CD4-positive, alpha-beta T cell treated with Interleukin-17A for 4 hours (primary cell): Measurements from ENCODE around the gene THSD4.

ENCODE experiments used
- DNase-seq: peaks from one replicate; pipeline ENCODE4 v3.0.0-alpha.2; 2020; ENCODE audit warnings: mixed read lengths

Gene THSD4

DNA sequence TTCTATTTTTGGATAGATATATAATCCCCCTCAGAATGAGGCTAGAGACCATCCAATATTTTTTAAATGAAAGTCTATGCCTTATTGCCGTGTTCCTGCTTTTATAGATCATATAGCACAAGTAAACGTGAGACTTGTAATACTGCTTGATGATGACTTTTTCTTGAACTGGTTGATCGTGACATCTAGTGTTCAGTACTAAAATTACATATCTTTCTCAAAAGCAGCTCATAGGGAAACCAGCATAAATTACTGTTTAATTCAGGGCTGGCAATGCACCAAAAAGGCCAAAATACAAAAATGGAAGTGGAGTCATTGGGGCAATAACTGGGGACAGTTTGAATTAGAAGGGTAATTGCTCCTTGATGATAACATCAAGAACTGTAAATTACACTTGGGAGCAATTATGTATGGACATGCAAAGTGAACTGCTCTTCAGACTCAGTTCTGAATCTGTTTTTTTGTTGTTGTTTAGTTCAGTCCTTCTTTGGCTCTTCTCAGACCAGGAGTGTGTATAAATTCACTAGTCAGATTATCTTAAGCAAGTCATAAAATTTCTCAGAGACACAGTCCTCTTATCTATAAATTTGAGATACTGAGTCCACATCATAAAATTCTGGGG, 325.3 kb downstream of the THSD4 start:
- DNase-seq = no peak

DNA sequence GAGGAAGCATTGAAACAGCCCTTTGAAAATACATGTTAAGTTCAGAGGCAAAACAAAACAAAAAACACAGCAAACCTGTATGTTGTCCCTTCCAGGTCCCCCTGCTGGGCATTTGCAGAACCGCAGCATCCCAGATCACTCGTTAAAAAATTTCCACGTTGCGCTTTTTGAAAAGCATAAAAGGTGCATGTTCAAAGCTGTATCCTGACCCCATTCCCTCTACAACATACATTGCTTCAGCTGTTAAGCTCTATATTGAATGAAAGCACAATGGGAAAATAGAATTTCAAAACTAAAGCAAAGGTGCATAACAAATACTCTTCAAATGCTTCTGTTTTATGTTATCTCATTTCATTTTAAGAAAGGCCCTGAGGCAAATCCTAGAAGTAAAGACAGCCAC, 328.3 kb downstream of the THSD4 start:
- peak; percentile 29 for DNase-seq

DNA sequence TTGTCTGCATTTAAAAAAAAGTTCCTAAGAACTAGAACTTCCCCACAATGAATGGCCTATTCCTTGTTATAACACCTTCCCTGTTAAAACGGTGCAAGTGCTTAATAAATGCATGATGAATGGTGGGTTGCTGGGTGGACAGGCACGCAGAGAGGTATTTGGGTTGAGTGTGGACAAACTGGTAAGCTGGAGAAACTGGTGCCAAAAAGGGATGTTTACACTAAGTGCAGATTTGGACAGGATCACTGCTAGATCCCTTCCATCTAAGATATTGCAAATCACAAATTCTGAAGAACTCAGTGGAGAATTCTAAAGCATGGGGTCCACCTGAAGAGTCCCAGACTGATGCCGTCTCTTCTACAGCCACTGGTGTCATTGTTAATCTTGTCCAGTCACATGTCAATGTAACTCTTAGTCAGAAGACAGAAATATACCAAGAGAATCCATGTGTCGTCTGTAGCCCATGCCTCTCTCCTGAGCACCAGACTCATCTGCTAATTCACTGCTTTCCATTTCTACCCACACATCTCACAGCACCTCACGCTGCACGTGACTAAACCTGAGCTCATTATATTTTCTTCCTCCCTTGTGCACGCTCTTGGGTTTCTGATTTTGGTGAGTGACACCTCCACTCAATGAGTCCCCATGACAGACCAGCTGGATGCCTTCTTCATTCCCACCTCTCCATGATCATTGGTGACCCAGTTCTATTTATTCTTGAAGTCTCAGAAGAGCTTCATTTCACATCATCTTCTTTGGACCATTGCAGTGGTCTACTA, 328.9 kb downstream of the THSD4 start:
- no peak for DNase-seq

DNA sequence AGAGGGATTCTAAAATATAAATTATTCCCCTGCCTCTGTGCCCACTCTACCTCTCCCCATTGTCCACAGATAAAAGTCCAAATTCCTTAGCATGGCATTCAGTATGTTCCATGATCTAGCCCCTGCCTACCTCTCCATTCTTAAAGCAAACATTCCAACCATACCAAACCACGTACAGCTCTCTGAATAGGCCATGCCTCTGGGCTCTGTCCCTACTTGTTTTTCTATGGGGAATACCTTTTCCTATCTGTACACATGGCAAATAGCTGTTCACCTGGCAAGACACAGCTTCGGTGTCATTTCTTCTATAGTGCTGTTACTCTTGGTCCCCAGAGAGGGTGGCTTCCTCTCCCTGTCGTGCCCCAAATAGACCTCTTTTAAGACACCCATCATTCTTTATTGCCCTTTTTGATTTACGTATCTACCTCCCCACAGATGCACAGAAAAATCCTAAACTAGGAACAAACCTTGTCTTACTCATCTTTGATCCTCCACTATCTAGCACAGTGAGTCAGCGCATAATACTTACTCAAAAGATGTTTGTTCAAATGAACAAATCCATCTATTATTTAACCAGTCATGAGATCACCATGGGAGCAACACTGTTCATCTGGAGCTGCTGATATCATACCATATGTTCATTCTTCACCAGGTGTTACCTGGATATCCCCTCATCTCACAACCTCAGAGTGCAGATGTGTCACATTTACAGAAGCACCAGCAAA, 329.8 kb downstream of the THSD4 start:
- DNase-seq = no peak

DNA sequence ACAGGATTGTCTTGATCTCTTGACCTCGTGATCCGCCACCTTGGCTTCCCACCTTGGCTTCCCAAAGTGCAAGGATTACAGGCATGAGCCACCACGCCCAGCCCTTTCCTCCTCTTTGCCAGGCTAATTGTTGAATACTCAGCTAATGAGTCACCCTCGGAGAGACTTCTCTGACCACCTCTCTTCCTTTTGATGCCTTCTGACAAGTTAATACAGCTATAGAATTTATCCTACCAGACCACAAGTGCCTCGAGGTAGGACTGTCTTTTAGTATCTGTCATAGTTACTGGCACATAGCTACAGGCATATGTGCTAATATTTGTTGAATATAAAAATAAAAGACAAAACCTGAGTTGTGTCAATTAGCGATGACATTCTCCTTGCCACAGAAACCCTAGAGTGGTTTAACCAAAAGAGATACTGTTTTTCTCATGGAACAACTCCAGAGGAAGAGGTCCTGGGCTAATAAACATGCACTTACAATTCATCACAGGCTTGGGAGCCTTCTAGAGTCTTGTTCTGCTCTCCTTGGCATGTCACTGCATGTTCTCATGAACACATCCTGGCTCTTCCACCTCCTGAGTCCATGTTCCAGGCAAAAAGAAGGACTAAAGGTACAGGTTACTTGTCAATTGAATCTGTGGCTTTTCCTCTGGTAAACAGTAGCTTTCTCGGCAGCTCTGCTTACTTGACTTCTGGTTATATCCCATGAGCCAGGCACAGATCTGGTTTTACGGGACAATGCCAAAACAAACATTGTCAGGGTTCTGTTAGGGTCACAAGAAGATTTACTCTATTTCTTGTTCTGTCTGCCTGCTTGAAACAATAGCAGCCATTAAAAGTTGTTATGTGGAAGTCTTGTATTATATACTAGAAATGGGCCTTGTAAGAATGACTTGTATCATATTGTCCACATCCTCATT, 332.3 kb downstream of the THSD4 start:
- DNase-seq = no peak

DNA sequence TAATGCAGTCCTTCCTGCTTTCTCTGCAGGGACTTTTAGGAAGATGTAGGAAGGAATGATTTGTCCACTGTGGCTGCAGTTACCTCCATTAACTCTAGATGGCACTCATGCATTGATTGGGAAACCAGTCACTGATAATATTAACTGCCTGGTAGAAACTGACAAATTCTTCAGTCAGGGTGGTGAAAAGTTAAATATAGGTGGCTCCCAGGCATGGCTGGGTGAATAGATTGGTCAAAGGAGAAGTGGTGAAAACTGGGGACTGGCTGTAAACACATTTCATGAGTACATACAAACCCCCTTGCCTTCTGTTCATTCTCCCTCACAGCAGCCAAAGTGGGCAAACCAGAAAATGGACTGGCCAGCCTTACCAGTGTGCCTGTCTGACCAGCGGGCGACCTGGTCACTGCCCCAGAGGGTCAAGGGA, 333.4 kb downstream of the THSD4 start:
- no peak for DNase-seq

DNA sequence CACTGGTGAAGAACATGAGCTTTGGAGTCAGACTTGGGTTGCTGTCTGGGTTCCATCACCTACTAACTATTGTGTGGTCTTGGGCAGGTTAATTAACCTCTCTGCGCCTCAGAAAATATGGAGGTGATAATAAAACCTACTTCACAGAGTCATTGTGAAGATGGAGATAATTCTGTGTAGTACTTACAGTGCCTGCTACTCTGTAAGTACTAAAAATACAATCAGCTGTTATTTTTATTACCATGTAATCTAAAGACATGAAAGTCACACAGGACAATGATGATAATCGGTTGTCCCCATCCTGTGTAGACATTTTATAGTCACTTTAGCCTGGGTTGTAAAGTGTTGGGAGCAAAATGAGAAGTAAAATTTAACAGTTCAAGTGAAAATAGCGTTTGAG, 334.1 kb downstream of the THSD4 start:
- DNase-seq = no peak

DNA sequence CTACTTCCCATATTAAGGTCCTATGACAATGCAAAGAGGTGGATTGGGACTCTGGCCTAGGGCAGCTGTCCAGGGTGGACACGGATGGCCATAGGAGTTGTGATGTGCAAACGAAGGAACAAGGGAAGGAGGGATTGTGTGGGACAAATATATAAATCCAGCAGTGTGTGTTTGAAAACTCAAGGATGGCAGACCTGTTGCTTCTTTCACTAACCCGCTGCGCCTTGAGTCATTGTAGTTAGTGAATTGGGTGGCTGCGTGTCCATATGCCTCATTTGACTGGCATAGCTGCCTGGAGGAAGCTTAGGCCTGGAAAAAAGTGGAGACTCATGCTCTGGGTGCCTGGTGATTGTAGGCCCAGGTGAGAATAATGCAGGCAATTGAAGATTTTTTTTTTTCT, 334.7 kb downstream of the THSD4 start:
- no peak for DNase-seq

DNA sequence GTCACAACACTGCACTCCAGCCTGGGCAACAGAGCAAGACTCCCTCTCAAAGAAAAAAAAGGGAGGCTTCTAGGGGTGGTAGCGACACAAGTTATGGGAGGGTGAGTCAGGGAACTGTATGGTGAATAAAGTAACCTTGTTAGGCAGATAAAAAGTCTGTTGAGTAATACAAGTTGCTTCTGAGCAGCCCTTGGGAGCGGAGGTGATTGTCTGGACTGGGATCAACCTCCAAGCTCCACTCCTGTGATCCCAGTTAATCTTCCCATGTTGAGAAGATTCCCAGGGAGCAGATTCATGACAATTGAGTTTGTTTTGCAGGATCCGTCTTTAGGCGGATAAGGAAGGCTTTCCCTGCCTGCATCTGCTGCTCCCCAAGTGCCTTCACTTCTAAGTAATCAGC, 335.9 kb downstream of the THSD4 start:
- no peak for DNase-seq

DNA sequence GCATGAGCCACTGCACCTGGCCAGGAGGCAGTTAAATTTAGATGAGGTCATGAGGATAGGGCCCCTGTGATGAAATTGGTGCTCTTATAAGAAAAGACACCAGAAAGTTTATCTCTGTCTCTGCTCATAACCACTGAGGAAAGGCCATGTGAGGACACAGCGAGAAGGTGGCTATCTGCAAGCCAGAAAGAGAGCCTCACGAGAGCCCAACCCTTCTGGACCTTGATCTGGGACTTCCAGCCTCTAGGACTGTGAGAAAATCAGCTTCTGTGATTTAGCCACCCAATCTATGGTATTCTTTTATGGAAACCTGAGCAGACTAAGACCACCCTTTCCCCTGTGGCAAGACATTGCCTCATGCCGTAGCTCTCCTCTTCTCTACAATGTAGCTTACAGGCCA, 337.6 kb downstream of the THSD4 start:
- no peak for DNase-seq

DNA sequence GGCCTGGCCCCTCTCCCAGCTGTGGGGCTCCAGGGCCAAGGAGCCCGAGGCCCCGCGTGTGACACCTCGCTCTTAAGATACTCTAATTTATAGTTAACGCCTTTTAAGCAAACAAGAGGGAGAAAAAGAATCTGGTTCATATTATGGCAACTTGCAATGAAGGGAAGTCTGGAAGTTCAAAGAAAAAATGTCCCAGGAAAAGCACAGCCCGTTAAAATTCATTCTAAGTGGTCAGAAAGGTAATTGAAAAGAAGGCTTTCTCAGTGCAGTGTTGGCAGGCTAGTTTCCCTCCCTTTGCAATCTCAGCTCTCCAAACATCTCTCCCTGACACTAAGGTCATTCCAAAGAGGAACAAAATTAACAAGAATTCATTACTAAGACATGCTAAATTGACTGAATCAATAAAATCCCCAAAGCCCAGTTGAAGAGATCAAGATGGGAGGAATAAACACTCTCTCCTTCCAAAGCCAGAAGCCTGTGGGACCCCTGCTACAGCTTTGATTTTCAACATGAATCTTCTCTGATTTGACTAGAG, 339.3 kb downstream of the THSD4 start:
- no peak for DNase-seq

DNA sequence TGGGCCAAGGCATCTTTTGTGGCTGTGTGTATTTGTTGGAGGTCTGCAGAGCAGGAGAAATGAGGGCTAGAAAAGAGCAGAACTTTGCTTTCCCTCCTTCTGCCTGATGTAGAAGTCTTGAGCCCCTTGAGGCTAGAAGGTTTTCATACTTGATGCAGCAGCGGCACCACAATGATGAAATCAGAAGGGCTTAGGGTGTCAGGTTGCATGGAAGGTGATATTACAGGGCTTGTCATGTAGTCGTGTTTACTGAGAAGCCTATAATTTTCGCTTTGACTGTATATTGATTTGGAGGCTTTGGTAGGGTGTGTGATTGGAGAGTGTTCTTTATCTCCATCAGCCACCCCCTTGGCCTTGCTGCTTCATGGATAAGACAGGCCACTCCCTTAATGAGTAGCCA, 339.8 kb downstream of the THSD4 start:
- no peak for DNase-seq

DNA sequence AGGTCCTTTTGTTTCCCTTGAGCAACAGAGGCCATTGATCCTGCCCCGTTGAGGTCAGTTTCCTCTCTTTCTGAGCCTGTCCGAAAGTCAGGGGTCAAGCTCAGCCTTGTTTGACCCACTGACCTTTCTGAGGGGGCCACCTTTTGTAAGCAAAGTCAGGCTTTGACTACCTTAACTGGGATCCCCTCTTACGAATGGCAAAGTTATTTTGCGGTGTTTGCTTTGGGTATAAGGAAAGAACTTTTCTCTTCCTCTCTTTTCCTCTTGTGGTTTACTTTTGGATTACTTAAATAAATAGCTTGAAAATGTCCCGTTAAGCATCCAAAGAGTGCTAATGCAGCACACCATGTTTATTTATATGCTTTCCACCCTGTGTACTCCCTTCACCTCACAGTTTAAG, 340.6 kb downstream of the THSD4 start:
- DNase-seq = no peak

DNA sequence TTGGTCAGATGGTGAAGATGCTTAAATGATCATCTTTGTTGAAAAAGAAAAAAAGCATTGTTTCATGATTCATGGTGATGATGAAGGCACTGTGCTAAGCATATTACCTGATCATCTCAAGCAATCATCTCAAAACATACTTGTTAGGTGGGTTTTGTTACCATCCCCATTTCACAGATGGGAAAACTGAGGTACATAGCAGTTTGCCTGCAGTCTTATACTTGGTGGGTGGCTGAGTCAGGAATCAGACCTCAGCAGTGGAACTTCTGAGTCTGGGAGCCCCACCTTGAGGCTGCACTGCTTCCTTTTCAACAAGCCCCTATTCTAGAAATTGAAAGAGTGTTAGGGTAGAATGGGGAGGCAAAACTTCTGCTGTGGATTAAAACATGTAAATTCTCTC, 341.1 kb downstream of the THSD4 start:
- no peak for DNase-seq

DNA sequence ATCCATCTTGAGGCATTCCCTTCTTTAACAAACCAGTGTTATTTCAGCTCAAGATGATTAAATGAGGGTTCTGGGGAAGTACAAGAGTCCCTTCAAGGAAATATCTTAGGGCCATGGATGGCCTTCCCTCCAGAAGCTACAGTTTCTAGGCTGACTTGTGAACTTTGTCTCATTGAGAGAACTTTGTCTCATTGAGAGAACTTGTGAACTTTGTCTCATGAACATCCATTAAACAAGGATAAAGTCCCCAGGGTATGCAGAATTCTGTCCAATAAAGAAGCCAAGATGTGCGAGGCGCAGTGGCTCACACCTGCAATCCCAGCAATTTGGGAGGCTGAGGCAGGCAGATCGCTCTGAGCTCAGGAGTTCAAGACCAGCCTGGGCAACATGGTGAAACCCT, 341.5 kb downstream of the THSD4 start:
- no peak for DNase-seq

DNA sequence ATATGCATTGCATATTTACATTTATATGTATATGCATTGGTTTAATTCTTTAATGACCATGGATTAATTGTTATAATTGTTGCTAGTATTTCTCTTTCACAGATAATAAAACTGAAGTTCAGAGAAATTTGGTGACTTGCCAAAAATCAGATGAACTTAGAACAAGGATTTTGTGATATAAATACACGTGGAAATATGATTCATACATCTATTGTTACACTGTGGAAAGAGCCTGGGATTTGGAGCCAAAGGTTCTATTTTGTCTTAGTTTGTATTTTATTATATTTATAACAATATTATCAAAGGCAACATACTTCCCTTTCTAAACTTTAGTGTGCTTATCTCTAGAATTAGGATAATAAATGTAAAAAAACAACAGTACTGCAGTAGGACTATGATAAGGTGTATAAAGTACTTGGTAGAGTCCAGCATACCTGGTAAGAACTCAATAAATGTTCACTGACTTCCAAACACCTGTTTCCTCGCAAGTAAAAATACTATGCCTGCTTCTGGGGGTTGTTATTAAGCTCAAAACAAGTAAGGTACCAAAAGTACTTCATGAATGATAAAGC, 342.9 kb downstream of the THSD4 start:
- no peak for DNase-seq

DNA sequence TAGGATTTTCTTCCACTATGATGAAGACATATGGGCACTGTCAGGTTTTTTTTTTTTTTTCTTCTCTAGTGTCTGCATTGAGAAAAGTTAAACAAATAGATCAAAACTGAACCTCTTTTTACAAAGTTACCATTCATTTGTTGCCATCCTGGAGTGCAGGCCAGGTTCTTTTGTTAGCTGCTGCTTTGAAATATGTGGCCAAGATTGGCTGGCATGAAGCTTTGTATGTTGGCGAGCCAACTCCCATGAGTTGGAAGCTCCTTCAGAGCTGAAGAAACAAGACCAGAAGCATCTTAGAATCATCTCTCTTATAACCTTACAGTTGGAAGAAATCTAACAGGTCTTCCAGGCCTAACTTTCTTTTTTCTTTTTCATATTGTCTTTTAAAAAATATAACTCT, 346.5 kb downstream of the THSD4 start:
- no peak for DNase-seq

DNA sequence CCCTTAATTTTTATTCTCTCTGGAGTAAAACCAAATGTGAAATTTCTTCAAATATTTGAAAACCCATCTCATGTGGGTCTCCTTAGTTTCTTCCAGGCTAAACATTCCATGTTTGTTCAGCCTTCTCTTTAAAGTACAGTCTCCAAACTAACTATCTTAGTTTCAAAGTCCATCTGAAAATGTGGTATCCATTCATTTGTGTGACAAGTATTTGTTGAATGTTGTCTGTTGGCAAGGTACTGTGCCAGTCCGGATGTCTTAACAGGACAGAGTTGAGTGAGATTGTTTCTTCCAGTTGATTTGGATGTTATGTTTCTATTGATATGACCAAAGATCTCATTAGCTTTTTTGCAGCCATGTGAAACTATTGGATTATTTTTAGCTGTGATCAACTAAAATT, 347.4 kb downstream of the THSD4 start:
- no peak for DNase-seq

DNA sequence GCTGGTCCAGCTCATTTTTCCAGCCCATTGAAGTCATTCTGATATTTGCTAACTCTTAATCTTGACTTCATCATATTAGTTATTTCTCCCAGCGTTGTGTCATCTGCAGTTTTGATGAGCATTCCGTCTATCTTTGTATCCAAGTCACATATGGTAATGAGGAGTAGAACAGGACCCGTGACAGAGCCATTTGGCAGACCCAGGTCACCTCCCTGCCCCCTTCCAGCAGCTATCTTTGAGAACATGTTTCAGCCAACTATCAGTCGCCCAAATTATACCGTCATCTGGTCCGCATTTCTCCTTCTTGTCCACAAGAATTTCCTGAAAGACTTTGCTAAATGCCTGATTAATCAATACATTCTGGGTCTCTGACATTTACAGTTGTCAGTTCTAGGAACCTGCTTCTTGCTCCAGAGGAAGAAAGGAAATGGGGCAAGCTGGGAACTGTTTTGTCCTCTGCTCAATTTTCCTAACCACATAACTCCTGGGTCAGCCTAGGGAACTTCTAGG, 347.9 kb downstream of the THSD4 start:
- no peak for DNase-seq

DNA sequence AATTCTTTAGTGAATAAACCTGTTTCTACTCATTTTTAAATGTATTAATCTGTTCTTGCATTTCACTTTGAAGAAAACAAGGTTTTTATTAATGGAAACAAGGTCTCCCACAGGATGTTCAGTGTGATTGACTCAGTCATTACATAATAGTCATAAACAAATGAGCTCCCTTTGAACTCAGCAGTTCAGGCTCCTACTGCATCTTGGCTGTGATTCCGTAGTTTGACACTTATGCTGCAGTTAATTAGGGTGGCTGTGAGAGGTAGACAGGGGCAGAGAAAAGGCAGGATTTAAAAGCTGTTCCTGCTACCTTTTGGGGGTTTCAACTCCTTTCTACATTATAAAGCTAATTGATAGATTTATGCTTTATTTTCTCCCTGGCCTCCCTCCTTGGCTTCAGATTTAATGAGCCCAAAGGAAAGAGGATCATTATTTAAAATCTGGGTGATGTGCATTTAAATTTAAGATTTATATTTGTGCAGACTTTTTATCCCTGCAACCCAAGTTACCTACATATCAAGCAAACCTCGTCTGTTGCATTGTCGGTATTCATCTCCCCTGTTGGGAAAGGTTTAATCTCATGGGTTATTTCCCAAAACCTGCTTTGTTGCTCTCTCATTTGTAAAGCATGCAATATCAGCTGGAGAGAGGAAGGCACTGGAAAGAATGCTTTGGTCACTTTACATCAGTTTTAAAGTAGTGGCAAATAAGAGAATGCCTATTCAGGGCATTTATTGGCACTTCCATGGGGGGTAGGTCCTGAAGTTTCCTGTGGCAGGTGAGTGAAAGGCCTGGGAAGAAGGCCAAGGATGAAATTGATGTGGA, 350.1 kb downstream of the THSD4 start:
- DNase-seq = no peak

DNA sequence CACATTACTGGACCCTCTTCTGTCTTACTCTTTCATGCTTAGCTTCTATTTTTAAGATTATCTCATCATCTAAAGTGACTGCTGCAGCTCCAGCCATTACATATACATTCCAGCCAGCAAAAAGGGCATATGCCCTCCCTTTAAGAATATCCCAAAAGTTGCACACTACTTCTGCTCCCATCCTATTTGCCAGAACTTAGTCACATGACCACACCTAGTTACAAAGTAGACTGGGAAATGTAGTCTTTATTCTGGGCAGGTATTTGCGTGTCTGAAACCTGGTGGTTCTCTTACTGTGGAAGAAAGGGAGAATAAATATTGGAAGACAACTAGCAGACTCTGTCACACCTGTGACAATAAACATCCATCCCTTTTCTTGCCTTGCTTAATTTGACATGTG, 353.4 kb downstream of the THSD4 start:
- no peak for DNase-seq
